GM13977 (cell line): ENCODE data around the gene LIMA1.
"Not testable (repeated sequence)": the region's sequence is repeated elsewhere in the genome, so short reads cannot be mapped to it uniquely, and the experiment has no call there.

Experiments
- DNase-seq: peaks from one replicate; pipeline ENCODE4 v3.0.0; 2012; ENCODE audit warnings: low spot score
- in situ Hi-C: fragments of 300-500 bp; cut with MboI; formaldehyde crosslinking; loops from one replicate; pipeline ENCODE4 v1.12.0; 2022; ENCODE audit warnings: low sequenced_read_pairs, low pct_unique_long_range_greater_than_20kb, mixed read lengths, inconsistent platforms; ENCODE audit not compliant: unreplicated experiment
- TF ChIP-seq, protein P1 (sequence below): IDR thresholded peaks from 2 replicates; pipeline ENCODE4 v1.5.1; 2012; ENCODE audit warnings: mild to moderate bottlenecking, control low read depth; ENCODE audit not compliant: insufficient read depth; ENCODE audit errors: extremely low read depth, missing control alignments

Gene LIMA1

DNA sequence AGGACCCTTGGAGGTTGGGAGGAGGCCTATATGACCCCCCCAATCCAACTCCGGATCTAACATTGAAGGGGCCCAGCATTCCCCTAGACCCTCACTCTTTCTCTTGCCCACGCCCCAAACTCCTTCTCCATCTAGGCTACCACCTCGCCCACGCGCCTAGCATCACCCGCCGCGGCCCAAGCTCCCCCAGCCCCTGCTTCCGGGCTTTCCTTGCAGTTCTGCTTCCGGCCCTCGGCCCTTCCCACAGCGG is 116.6 kb downstream of the LIMA1 start:
- no peak for DNase-seq
- in situ Hi-C loops = loop anchor here (10.0 kb wide), 1 partner anchor 92 kb away; no protein-coding TSS in a partner anchor
- TF ChIP-seq, protein P1, sequence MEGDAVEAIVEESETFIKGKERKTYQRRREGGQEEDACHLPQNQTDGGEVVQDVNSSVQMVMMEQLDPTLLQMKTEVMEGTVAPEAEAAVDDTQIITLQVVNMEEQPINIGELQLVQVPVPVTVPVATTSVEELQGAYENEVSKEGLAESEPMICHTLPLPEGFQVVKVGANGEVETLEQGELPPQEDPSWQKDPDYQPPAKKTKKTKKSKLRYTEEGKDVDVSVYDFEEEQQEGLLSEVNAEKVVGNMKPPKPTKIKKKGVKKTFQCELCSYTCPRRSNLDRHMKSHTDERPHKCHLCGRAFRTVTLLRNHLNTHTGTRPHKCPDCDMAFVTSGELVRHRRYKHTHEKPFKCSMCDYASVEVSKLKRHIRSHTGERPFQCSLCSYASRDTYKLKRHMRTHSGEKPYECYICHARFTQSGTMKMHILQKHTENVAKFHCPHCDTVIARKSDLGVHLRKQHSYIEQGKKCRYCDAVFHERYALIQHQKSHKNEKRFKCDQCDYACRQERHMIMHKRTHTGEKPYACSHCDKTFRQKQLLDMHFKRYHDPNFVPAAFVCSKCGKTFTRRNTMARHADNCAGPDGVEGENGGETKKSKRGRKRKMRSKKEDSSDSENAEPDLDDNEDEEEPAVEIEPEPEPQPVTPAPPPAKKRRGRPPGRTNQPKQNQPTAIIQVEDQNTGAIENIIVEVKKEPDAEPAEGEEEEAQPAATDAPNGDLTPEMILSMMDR = no peak

DNA sequence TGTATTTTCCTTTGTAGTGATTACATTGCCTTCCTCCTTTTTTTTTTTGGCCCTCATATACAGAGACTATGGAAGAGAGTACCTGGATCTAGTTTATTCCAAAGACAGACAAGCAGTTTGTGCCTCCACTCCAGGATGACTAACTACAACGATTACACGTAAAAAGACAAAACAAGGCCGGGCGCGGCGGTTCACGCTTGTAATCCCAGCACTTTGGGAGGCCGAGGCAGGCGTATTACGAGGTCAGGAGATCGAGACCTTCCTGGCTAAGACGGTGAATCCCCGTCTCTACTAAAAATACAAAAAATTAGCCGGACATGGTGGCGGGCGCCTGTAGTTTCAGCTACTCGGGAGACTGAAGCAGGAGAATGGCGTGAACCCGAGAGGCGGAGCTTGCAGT is 118.4 kb downstream of the LIMA1 start:
- DNase-seq = no peak
- in situ Hi-C loops = loop anchor here (10.0 kb wide), 1 partner anchor 90 kb away; no protein-coding TSS in a partner anchor
- TF ChIP-seq, protein P1 = no peak

DNA sequence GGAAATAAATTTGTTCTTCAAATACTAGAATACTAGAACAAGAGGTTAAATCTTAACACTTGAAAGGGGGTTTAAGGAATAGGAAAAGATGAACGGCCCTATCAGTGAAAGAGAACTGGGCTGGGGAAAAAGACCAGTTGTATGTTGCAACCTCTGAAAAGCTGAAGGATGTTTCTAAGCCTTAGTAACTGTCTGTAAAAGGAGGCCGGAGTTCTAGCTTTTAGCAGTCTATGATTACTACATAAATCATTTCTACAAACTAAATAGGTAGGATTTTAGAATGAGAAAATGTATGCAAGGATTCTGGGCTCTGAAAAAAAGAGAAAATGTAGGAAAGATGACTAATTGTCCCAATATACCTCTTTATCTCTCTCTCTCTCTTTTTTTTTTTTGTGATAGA is 121.1 kb downstream of the LIMA1 start:
- in situ Hi-C loops = loop anchor here (10.0 kb wide), 1 partner anchor 87 kb away; no protein-coding TSS in a partner anchor
- TF ChIP-seq, protein P1 = no peak
- DNase-seq = no peak

DNA sequence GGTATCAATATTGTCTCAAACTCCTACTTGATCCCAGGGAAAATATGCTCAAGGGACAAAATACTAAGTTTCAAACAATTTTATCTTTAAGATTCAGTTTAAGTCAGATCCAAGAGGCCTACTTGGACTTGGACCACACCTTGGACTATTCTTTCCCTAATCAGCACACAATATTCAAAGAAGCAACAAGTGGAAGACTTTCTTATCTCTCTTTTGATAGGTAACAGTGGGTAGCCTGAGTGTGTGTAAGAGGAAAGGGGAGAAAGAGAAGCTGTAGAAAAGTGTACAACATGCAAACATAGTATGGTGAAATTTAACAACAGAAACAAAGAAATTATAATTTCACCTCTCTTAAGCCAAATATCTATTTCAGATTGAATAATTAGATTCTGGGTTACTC is 122.7 kb downstream of the LIMA1 start:
- in situ Hi-C loops = loop anchor here (10.0 kb wide), 1 partner anchor 86 kb away; no protein-coding TSS in a partner anchor
- no peak for DNase-seq
- TF ChIP-seq, protein P1 = no peak

DNA sequence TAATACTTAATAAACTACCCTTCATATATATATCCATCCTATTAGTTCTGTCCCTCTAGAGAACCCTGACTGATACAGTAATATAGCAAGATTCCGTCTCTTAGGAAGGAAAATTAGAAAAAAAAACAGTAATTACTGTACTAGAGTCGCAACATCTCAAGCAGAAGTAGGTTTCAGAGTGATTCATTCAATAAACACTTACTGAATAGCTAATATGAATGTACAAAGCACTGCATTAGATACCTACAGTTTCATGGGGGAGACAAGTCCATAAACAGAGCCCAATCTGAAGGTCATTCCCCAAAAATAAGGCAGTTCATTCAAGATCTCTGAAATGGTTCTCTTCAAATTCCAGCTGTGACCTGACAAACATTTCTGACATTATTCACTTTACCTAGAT is 126.1 kb downstream of the LIMA1 start:
- no peak for DNase-seq

DNA sequence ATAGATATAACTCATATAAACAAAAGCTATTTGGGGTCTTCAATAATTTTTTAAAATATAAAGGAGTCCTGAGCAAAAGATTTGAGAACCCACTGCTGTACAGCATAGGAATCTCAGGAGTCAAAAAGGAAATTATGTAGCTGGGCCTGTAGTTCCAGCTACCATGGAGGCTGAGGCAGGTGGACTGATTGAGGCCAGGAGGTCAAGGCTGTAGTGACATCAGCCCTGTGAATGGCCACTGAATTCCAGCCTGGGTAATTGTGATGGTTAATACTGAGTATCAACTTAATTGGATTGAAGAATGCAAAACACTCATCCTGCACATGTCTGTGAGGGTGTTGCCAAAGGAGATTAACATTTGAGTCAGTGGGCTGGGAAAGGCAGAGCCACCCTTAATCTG is 126.7 kb downstream of the LIMA1 start:
- no peak for DNase-seq
- in situ Hi-C loops = no loop called here
- TF ChIP-seq, protein P1 = no peak

More for the DNA sequence above, 126.1 kb downstream of the LIMA1 start:
- in situ Hi-C loops = no loop called here
- TF ChIP-seq, protein P1 = no peak

DNA sequence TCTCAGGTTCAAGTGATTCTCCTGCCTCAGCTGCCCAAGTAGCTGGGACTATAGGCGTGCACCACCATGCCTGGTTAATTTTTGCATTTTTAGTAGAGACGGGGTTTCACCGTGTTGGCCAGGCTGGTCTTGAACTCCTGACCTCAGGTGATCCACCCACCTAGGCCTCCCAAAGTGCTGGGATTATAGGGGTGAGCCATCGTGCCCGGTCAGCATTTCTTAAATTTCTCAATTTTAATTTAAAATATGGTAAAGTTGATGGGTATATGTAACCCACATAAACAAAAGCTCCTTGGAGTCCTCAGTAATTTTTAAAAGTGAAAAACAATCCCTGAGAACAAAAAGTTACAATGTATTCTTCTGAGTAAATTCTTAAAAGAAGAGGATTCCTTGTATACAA is 128.4 kb downstream of the LIMA1 start:
- in situ Hi-C loops, DNase-seq: not testable (repeated sequence)
